Neural cell (in vitro differentiated cells): ENCODE data around the gene ESR1. TPM values are rescaled to one million over a fixed set of nuclear protein-coding genes. Genes with fewer than 3 reads are reported as not detected.

ENCODE experiments used
- H2AFZ ChIP-seq: fragments of 200-600, 300-800 bp; sonication (generic), shearing (Covaris generic); 2 replicates; pipeline ENCODE4 v1.6.0; 2014; ENCODE audit warnings: low read depth, mild to moderate bottlenecking, antibody characterized with exemption, low read length, moderate library complexity
- H3F3A ChIP-seq: fragments of 200-600 bp; shearing (Covaris generic); 2 replicates; pipeline ENCODE4 v1.6.1; 2016; ENCODE audit warnings: mild to moderate bottlenecking, moderate library complexity, mixed read lengths, antibody characterized with exemption, low read length; ENCODE audit not compliant: insufficient read depth, poor library complexity, severe bottlenecking
- H3K27ac ChIP-seq: fragments of 200-600, 300-800 bp; sonication (generic), shearing (Covaris generic); 2 replicates; pipeline ENCODE4 v1.5.1; 2014; ENCODE audit warnings: mild to moderate bottlenecking, low read length, moderate library complexity
- H3K27me3 ChIP-seq: fragments of 300-800, 200-600 bp; sonication (generic), shearing (Covaris generic); 2 replicates; pipeline ENCODE4 v1.6.0; 2014; ENCODE audit warnings: mild to moderate bottlenecking, low read depth, low read length, moderate library complexity; ENCODE audit not compliant: insufficient read depth
- H3K36me3 ChIP-seq: fragments of 300-800, 200-600 bp; sonication (generic), shearing (Covaris generic); 2 replicates; pipeline ENCODE4 v1.5.1; 2014; ENCODE audit warnings: mild to moderate bottlenecking, antibody characterized with exemption, low read length, moderate library complexity; ENCODE audit not compliant: insufficient read depth
- H3K4me2 ChIP-seq: fragments of 300-800, 200-600 bp; sonication (generic), shearing (Covaris generic); 2 replicates; pipeline ENCODE4 v1.6.0; 2014; ENCODE audit warnings: mild to moderate bottlenecking, low read length
- H3K4me3 ChIP-seq: fragments of 300-800, 200-600 bp; sonication (generic), shearing (Covaris generic); 2 replicates; pipeline ENCODE4 v1.5.1; 2014; ENCODE audit warnings: mild to moderate bottlenecking, low read length, moderate library complexity
- H3K79me2 ChIP-seq: fragments of 200-600 bp; shearing (Covaris generic); replicated peaks from 2 replicates; pipeline ENCODE4 v1.6.0; 2014; ENCODE audit warnings: mild to moderate bottlenecking, low read length, moderate library complexity; ENCODE audit not compliant: insufficient read depth
- H3K9ac ChIP-seq: fragments of 300-800, 200-600 bp; sonication (generic), shearing (Covaris generic); 2 replicates; pipeline ENCODE4 v1.6.1; 2016; ENCODE audit warnings: mild to moderate bottlenecking, low read length, mixed read lengths
- H3K9me2 ChIP-seq: fragments of 200-600 bp; shearing (Covaris generic); 2 replicates; pipeline ENCODE4 v1.6.1; 2016; ENCODE audit warnings: mild to moderate bottlenecking, low read length, mixed read lengths; ENCODE audit not compliant: insufficient read depth
- H3K9me3 ChIP-seq: fragments of 200-600, 300-800 bp; sonication (generic), shearing (Covaris generic); 2 replicates; pipeline ENCODE4 v1.6.1; 2016; ENCODE audit warnings: mild to moderate bottlenecking, mixed run types, low read length, moderate library complexity, mixed read lengths
- H4K20me1 ChIP-seq: fragments of 200-600 bp; shearing (Covaris generic); 2 replicates; pipeline ENCODE4 v1.6.1; 2016; ENCODE audit warnings: mild to moderate bottlenecking, mixed run types; ENCODE audit not compliant: insufficient read depth
- EP300 ChIP-seq: fragments of 450-650 bp; conservative IDR thresholded peaks from 2 replicates; pipeline ENCODE4 v1.6.1; 2014; ENCODE audit warnings: antibody characterized with exemption, mild to moderate bottlenecking, moderate library complexity; ENCODE audit not compliant: poor library complexity, severe bottlenecking
- EZH2 ChIP-seq: fragments of 200-600, 300-800 bp; shearing (Covaris generic), sonication (generic); IDR thresholded peaks from 2 replicates; pipeline ENCODE4 v1.6.1; 2014; ENCODE audit warnings: antibody characterized with exemption, low read length, borderline replicate concordance, mild to moderate bottlenecking; ENCODE audit not compliant: insufficient read depth, poor library complexity, severe bottlenecking
- MXI1 ChIP-seq: fragments of 450-650 bp; conservative IDR thresholded peaks from 2 replicates; pipeline ENCODE4 v1.6.1; 2014; ENCODE audit warnings: antibody characterized with exemption, mild to moderate bottlenecking; ENCODE audit not compliant: poor library complexity, severe bottlenecking
- POLR2AphosphoS5 ChIP-seq: IDR thresholded peaks from 2 replicates; pipeline ENCODE4 v1.6.1; 2012
- RAD21 ChIP-seq: fragments of 450-650 bp; conservative IDR thresholded peaks from 2 replicates; pipeline ENCODE4 v1.6.1; 2014; ENCODE audit warnings: antibody characterized with exemption, mild to moderate bottlenecking, moderate library complexity
- SMC3 ChIP-seq: fragments of 450-650 bp; conservative IDR thresholded peaks from 2 replicates; pipeline ENCODE4 v1.6.1; 2014; ENCODE audit warnings: antibody characterized with exemption, mild to moderate bottlenecking, moderate library complexity; ENCODE audit not compliant: poor library complexity
- TAF1 ChIP-seq: IDR thresholded peaks from 2 replicates; pipeline ENCODE4 v1.6.1; 2012; ENCODE audit warnings: low read depth
- polyA plus RNA-seq: library from polyadenylated mRNA; depleted of rRNA; stranded (reverse); fragments of >200 nt; gene quantifications from 2 replicates; pipeline ENCODE4 v1.2.3, GENCODE V29; 2014
- TF ChIP-seq, protein P1 (sequence below): fragments of 450-650 bp; IDR thresholded peaks from 2 replicates; pipeline ENCODE4 v1.5.1; 2014; ENCODE audit warnings: antibody characterized with exemption, mild to moderate bottlenecking, moderate library complexity; ENCODE audit not compliant: poor library complexity, severe bottlenecking
- TF ChIP-seq, protein P2 (sequence below): IDR thresholded peaks from 2 replicates; pipeline ENCODE4 v1.6.1; 2012; ENCODE audit warnings: borderline replicate concordance

The ESR1 gene
- polyA plus RNA-seq, 1 donor from 2014 or later: 0.14 TPM

DNA sequence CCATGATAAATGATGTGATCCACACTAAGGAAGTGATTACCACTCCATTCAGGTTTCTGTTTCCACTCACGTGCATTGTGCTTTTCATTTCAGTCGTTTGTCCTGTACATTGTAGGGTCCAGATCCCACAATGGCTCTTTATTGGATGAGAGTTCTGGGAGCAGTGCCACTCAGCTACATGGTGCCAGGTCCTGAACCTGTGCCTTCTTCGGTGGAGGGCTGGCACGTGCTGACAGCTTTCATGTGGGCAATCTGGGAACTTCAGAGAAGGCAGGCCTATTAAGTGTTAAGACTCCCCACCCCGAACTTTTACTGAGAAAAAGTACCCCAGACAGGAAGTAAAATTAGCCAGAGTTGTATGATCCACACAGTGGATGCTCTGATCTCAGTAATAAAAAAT is 255.0 kb downstream of the ESR1 start:
- Histone ChIP-seq H2AFZ (no peak overlapping the region), H3K9ac (no peak overlapping the region), H3K36me3 (no peaks in the 10 kb centered on the region), H3F3A (no peaks in the 10 kb centered on the region), H3K4me3 (no peak overlapping the region), H3K4me2 (no peak overlapping the region), H3K9me3 (no peaks in the 10 kb centered on the region), H3K9me2 (no peaks in the 10 kb centered on the region), H3K79me2 (no peaks in the 10 kb centered on the region), H3K27ac (no peak overlapping the region), H3K27me3 (no peaks in the 10 kb centered on the region), H4K20me1 (no peaks in the 10 kb centered on the region)
- TF ChIP-seq EZH2 (no peak), SMC3 (no peak), POLR2AphosphoS5 (no peak), RAD21 (no peak), TAF1 (no peak), MXI1 (no peak), EP300 (no peak)
- TF ChIP-seq, protein P1, sequence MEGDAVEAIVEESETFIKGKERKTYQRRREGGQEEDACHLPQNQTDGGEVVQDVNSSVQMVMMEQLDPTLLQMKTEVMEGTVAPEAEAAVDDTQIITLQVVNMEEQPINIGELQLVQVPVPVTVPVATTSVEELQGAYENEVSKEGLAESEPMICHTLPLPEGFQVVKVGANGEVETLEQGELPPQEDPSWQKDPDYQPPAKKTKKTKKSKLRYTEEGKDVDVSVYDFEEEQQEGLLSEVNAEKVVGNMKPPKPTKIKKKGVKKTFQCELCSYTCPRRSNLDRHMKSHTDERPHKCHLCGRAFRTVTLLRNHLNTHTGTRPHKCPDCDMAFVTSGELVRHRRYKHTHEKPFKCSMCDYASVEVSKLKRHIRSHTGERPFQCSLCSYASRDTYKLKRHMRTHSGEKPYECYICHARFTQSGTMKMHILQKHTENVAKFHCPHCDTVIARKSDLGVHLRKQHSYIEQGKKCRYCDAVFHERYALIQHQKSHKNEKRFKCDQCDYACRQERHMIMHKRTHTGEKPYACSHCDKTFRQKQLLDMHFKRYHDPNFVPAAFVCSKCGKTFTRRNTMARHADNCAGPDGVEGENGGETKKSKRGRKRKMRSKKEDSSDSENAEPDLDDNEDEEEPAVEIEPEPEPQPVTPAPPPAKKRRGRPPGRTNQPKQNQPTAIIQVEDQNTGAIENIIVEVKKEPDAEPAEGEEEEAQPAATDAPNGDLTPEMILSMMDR: no peak
- TF ChIP-seq, protein P2, sequence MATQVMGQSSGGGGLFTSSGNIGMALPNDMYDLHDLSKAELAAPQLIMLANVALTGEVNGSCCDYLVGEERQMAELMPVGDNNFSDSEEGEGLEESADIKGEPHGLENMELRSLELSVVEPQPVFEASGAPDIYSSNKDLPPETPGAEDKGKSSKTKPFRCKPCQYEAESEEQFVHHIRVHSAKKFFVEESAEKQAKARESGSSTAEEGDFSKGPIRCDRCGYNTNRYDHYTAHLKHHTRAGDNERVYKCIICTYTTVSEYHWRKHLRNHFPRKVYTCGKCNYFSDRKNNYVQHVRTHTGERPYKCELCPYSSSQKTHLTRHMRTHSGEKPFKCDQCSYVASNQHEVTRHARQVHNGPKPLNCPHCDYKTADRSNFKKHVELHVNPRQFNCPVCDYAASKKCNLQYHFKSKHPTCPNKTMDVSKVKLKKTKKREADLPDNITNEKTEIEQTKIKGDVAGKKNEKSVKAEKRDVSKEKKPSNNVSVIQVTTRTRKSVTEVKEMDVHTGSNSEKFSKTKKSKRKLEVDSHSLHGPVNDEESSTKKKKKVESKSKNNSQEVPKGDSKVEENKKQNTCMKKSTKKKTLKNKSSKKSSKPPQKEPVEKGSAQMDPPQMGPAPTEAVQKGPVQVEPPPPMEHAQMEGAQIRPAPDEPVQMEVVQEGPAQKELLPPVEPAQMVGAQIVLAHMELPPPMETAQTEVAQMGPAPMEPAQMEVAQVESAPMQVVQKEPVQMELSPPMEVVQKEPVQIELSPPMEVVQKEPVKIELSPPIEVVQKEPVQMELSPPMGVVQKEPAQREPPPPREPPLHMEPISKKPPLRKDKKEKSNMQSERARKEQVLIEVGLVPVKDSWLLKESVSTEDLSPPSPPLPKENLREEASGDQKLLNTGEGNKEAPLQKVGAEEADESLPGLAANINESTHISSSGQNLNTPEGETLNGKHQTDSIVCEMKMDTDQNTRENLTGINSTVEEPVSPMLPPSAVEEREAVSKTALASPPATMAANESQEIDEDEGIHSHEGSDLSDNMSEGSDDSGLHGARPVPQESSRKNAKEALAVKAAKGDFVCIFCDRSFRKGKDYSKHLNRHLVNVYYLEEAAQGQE: no peak

DNA sequence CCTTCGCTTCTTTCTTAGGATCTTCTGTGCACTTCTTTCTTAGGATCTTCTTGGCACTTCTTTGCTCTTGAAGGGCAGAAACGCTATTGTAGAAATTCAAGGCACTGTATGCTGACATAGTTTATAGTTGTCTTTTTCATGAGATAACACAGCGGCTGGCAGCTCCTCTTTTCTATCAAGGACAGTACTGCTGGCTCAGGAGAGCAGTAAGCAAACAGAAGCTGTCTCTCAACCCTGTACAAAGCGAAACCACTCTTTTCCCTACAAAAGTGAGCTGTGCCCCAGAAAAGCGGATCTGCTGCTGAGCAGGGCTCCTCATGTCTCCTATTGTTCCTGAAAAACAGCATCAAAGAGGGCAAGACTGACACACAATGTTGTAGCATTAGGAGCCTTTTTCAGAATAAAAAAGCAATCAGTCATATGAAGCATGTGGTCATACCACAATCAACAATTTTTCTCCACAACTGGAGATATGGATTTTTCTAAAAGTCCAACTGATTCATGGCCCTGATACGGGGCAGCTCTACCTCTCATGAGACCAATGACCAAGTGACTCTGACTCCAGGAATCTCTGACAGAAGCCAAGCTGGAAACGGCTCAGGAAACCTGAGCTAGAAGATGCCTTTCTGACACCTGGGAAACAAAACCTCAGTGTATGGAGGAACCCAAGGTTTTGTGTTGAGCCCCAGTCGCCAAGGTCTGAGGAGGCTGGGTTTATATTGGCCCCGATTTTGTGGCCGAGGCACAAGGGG is 255.9 kb downstream of the ESR1 start:
- no peaks in the 10 kb centered on the region for H3K79me2 ChIP-seq
- H3K9ac ChIP-seq: no peak overlapping the region
- H3K27ac ChIP-seq: no peak overlapping the region
- H3K4me3 ChIP-seq: no peak overlapping the region
- H3K9me3 ChIP-seq: no peaks in the 10 kb centered on the region
- no peak overlapping the region for H2AFZ ChIP-seq
- TF ChIP-seq, protein P1: no peak
- TF ChIP-seq EZH2: no peak
- TF ChIP-seq EP300: no peak
- no peak for TF ChIP-seq RAD21
- no peak for TF ChIP-seq MXI1
- no peak for TF ChIP-seq TAF1
- no peak for TF ChIP-seq POLR2AphosphoS5
- TF ChIP-seq, protein P2: no peak
- no peak for TF ChIP-seq SMC3
- no peak overlapping the region for H3K4me2 ChIP-seq
- H3K36me3 ChIP-seq: no peaks in the 10 kb centered on the region
- H3K9me2 ChIP-seq: no peaks in the 10 kb centered on the region
- no peaks in the 10 kb centered on the region for H3F3A ChIP-seq
- H3K27me3 ChIP-seq: no peaks in the 10 kb centered on the region
- H4K20me1 ChIP-seq: no peaks in the 10 kb centered on the region
